K562 (cell line): ENCODE data around the gene MARCO. TPM values are rescaled to one million over a fixed set of nuclear protein-coding genes. Genes with fewer than 3 reads are reported as not detected.

Experiments used
- ATAC-seq: fragments of 200-7000 bp; cut with Tn5 transposase; 3 replicates; pipeline ENCODE4 v1.9.1; 2020; ENCODE audit warnings: moderate library complexity
- BruUV-seq: library from RNA; stranded (reverse); fragments of 400-500 nt; replicated peaks from 2 replicates; lab custom pipeline; 2021; lab: Mats Ljungman, UMichigan
- CTCF ChIA-PET: fragments of 300-600 bp; formaldehyde crosslinking; extraction: SDS; loops from one replicate; lab custom pipeline; 2021; ENCODE audit warnings: low intra/inter-chr PET ratio; lab: Yijun Ruan, JAX
- POLR2A ChIA-PET: fragments of 300-600, 350-650 bp; sonication (Branson Sonifier 250); formaldehyde crosslinking; extraction: SDS; loops from one replicate; lab custom pipeline; 2021; ENCODE audit warnings: antibody characterized with exemption, inconsistent platforms; lab: Yijun Ruan, JAX
- DNase-seq, 4 experiments: peaks; one replicate each; pipeline versions ENCODE4 v3.0.0 to v3.0.0-alpha.2; 2011 to 2018; ENCODE audit warnings: low spot score in 3 of 4, mixed read lengths in 3 of 4; ENCODE audit errors: extremely low read depth in 1 of 4
- FAIRE-seq: peaks from 2 replicates; lab custom pipeline; 2011; peaks lifted over from hg19 to GRCh38; lab: Jason Lieb, UNC
- H2AFZ ChIP-seq: 2 replicates; pipeline ENCODE4 v1.6.0; 2011; ENCODE audit warnings: low read depth, low read length, control low read depth, inconsistent platforms
- H3K27ac ChIP-seq: fragments of 200-600 bp; 3 replicates; pipeline ENCODE4 v1.8.0; 2011; ENCODE audit warnings: low read depth, mild to moderate bottlenecking, control low read depth, inconsistent platforms, low read length, moderate library complexity, mixed read lengths; ENCODE audit errors: extremely low read depth
- H3K27me3 ChIP-seq, 2 experiments: fragments of 300-600 bp in 1 of 2; 2 replicates in 1 of 2; 3 replicates in 1 of 2; pipeline versions ENCODE4 v1.6.0 to v1.8.0; 2011; ENCODE audit warnings: inconsistent platforms in 2 of 2, low read length in 2 of 2, mild to moderate bottlenecking in 1 of 2, mixed read lengths in 1 of 2, moderate library complexity in 1 of 2; ENCODE audit not compliant: control insufficient read depth in 2 of 2, insufficient read depth in 2 of 2
- H3K36me3 ChIP-seq: fragments of 300-600 bp; 3 replicates; pipeline ENCODE4 v1.8.0; 2011; ENCODE audit warnings: mild to moderate bottlenecking, low read length, inconsistent platforms; ENCODE audit not compliant: control insufficient read depth, insufficient read depth
- H3K4me1 ChIP-seq, 2 experiments: fragments of 200-600 bp in 1 of 2; replicated peaks in 1 of 2; 2 replicates in 1 of 2; 3 replicates in 1 of 2; pipeline versions ENCODE4 v1.5.1 to v1.8.0; 2011; ENCODE audit warnings: inconsistent platforms in 2 of 2, low read length in 2 of 2, mild to moderate bottlenecking in 1 of 2, mixed read lengths in 1 of 2, moderate library complexity in 1 of 2; ENCODE audit not compliant: control insufficient read depth in 2 of 2, insufficient read depth in 2 of 2
- H3K4me2 ChIP-seq: 2 replicates; pipeline ENCODE4 v1.6.1; 2011; ENCODE audit warnings: low read length, control low read depth, inconsistent platforms, mixed read lengths; ENCODE audit not compliant: insufficient read depth
- H3K4me3 ChIP-seq: fragments of 200-600 bp; sonication (generic), shearing (Covaris generic); 2 replicates; pipeline ENCODE4 v1.5.1; 2016; ENCODE audit warnings: control low read depth, inconsistent platforms
- H3K79me2 ChIP-seq: fragments of 200-600 bp; 3 replicates; pipeline ENCODE4 v1.8.0; 2011; ENCODE audit warnings: low read length, inconsistent platforms; ENCODE audit not compliant: control insufficient read depth, insufficient read depth
- H3K9ac ChIP-seq, 2 experiments: 2 replicates each; pipeline versions ENCODE4 v1.6.0 to v1.6.1; 2011; ENCODE audit warnings: low read depth in 2 of 2, low read length in 2 of 2, control low read depth in 1 of 2, inconsistent platforms in 1 of 2, mild to moderate bottlenecking in 1 of 2, mixed read lengths in 1 of 2; ENCODE audit not compliant: insufficient read depth in 1 of 2
- H3K9me1 ChIP-seq: one replicate; pipeline ENCODE4 v1.6.0; 2011; ENCODE audit warnings: inconsistent platforms, mild to moderate bottlenecking, low read length, moderate library complexity; ENCODE audit not compliant: control insufficient read depth, insufficient read depth
- H3K9me3 ChIP-seq: replicated peaks from 2 replicates; pipeline ENCODE4 v1.5.1; 2011; ENCODE audit warnings: low read depth, low read length, inconsistent platforms; ENCODE audit not compliant: control insufficient read depth, insufficient read depth
- H4K20me1 ChIP-seq: replicated peaks from 2 replicates; pipeline ENCODE4 v1.6.1; 2011; ENCODE audit warnings: low read length, inconsistent platforms, mixed read lengths; ENCODE audit not compliant: control insufficient read depth, insufficient read depth
- CHD2 ChIP-seq: IDR thresholded peaks from 2 replicates; pipeline ENCODE4 v1.6.1; 2011; ENCODE audit warnings: low read depth, low read length
- MCM2 ChIP-seq: fragments of 450-650 bp; IDR thresholded peaks from 2 replicates; pipeline ENCODE4 v1.6.1; 2017; ENCODE audit warnings: low read depth, mild to moderate bottlenecking
- MNT ChIP-seq, 2 experiments: fragments of 450-650 bp; conservative IDR thresholded peaks; 2 replicates each; pipeline ENCODE4 v1.6.1; 2017; ENCODE audit warnings: mild to moderate bottlenecking in 2 of 2, moderate library complexity in 2 of 2
- PBX2 ChIP-seq, 2 experiments: IDR thresholded peaks in 1 of 2; conservative IDR thresholded peaks in 1 of 2; 2 replicates each; pipeline ENCODE4 v1.6.1; 2016; ENCODE audit warnings: low read depth in 2 of 2, mild to moderate bottlenecking in 1 of 2, missing compliant biosample characterization in 1 of 2, missing genetic modification characterization in 1 of 2, moderate library complexity in 1 of 2
- PRPF4 ChIP-seq: fragments of 200-400 bp; formaldehyde crosslinking; IDR thresholded peaks from one replicate; pipeline ENCODE4 v1.6.1; 2017; ENCODE audit warnings: low read length, low read depth, mild to moderate bottlenecking; ENCODE audit not compliant: insufficient read depth, poor library complexity, severe bottlenecking
- SMARCA5 ChIP-seq: fragments of 450-650 bp; IDR thresholded peaks from 2 replicates; pipeline ENCODE4 v1.6.1; 2016
- ZC3H4 ChIP-seq: sonication (generic); formaldehyde crosslinking; IDR thresholded peaks from 2 replicates; pipeline ENCODE4 v1.9.0; 2021; ENCODE audit warnings: missing genetic modification reagents, borderline replicate concordance
- ZSCAN32 ChIP-seq: fragments of 450-650 bp; formaldehyde crosslinking; IDR thresholded peaks from 2 replicates; pipeline ENCODE4 v1.4.0; 2020; ENCODE audit warnings: mild to moderate bottlenecking, moderate library complexity
- WGBS: fragments of 100-300 bp; shearing (Covaris generic); methylation state at CpG from one replicate; pipeline ENCODE4 v1.1.6; 2016; ENCODE audit warnings: low coverage, mixed read lengths; ENCODE audit not compliant: insufficient coverage; ENCODE audit errors: missing lambda C conversion rate; 5-methylcytosine and 5-hydroxymethylcytosine counted together
- in situ Hi-C: fragments of 300-500 bp; cut with MboI; formaldehyde crosslinking; loops from 4 replicates; pipeline ENCODE4 v1.15.0; 2018; ENCODE audit warnings: inconsistent platforms, mixed read lengths
- intact Hi-C: fragments of 100-400 bp; cut with micrococcal nuclease; formaldehyde crosslinking; loops from 2 replicates; pipeline ENCODE4 v1.14.2; 2022
- polyA plus RNA-seq, 8 experiments: library from polyadenylated mRNA; depleted of rRNA in 4 of 8; stranded (reverse) in 5 of 8; unstranded in 3 of 8; fragments of >200 nt; fragmentation: Nextera tagmentation in 2 of 8; fragmentation: Illumina TruSeq in 1 of 8; extraction: Ambion mirVana in 2 of 8; extraction: Trizol in 1 of 8; gene quantifications; 2 replicates each; pipeline versions ENCODE4 v1.2.1 to v1.2.3, GENCODE V29; 2011 to 2014; ENCODE audit warnings: inconsistent platforms in 1 of 8, missing spikeins in 1 of 8
- total RNA-seq, 7 experiments: library from RNA; depleted of rRNA in 6 of 7; stranded (reverse); fragments of >200 nt in 6 of 7; fragmentation: Illumina TruSeq in 2 of 7; extraction: Trizol in 2 of 7; gene quantifications; 2 replicates each; pipeline versions ENCODE4 v1.2.1 to v1.2.3, GENCODE V29; 2011 to 2021; ENCODE audit warnings: low replicate concordance in 1 of 7

Gene MARCO
- total and polyA plus RNA-seq, 9 of the 15 experiments (the other 6 are each of a cell fraction or from before 2014, with no cell fraction given) = 0.31 TPM; not detected in 8

- no peak for TF ChIP-seq PBX2 (CRISPR knock-in tag; IDR thresholded peaks at IDR 0.05; ENCODE audit: low read depth)
- TF ChIP-seq PBX2 (tag; conservative IDR thresholded peaks at IDR 0.05; ENCODE audit: low read depth) = no peak
- TF ChIP-seq, all 486 proteins: peak for 0
Measured at GRCh38 chr2:119024152-119024551, 82.2 kb downstream of the MARCO start (continued).

DNA sequence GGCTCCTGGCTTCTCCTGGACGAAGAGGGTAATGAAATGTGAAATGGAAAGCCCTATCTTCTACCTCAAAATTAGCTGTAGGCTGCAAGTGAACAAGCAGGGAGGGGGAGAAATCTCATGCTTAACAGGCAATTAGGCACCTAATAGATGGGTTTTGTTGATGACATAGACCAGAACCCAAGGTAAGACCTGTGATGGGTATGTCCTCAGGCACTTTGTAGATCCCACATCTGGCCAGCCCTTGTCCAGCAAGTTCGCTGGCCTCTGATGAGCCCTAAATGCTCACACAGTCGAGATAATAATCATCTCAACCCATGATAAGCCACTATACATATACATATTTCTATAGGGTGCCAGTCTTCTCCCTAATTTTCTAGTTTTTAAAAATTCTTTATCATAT, 82.6 kb downstream of the MARCO start:
- Histone ChIP-seq H3K9ac (no peak overlapping the region), H3K9me1 (no peaks in the 10 kb centered on the region), H3K4me1 (no peaks in the 10 kb centered on the region), H4K20me1 (no peaks in the 10 kb centered on the region), H2AFZ (no peak overlapping the region), H3K27me3 (peaks cover 0 to 20% of the 10 kb centered on the region in 2 experiments; a peak in 3 of 5 replicates), H3K4me3 (no peak overlapping the region), H3K79me2 (no peaks in the 10 kb centered on the region), H3K4me2 (no peak overlapping the region), H3K36me3 (no peaks in the 10 kb centered on the region), H3K9me3 (no peaks in the 10 kb centered on the region), H3K27ac (no peak overlapping the region)
- 0% methylated on average over 3 of the region's 3 CpGs for WGBS
- BruUV-seq = no TSS peak
- ChIA-PET CTCF (no interaction called here), POLR2A (interaction anchor here (0.9 kb wide), 1 partner anchor 10 kb away, joined by 4 read pairs; no protein-coding TSS in a partner anchor)
- DNase-seq (no peak), FAIRE-seq (no peak), ATAC-seq (no peak)
- in situ Hi-C loops = loop anchor here (25.0 kb wide), 1 partner anchor 263 kb away; no protein-coding TSS in a partner anchor
- intact Hi-C loops = loop anchor here (10.0 kb wide), 1 partner anchor 450 kb away; no protein-coding TSS in a partner anchor
- no peak for TF ChIP-seq SMARCA5
- TF ChIP-seq PRPF4 = no peak
- no peak for TF ChIP-seq ZC3H4
- no peak for TF ChIP-seq MCM2
- TF ChIP-seq MNT (conservative IDR thresholded peaks at IDR 0.05) = no peak
- TF ChIP-seq ZSCAN32 (CRISPR knock-in tag) = no peak
- no peak for TF ChIP-seq CHD2
